Nephron (organoid): ENCODE data around the gene NCAPD2.

Source experiments
- H3K27ac Mint-ChIP-seq, 3 experiments: 2 replicates each; pipeline ENCODE4 v1.8.0; 2020; ENCODE audit warnings: mixed read lengths in 3 of 3, mild to moderate bottlenecking in 2 of 3, moderate library complexity in 1 of 3
- H3K27me3 Mint-ChIP-seq: 2 replicates; pipeline ENCODE4 v1.8.0; 2021; ENCODE audit warnings: low read depth, mild to moderate bottlenecking, moderate library complexity, mixed read lengths
- H3K36me3 Mint-ChIP-seq: 2 replicates; pipeline ENCODE4 v1.8.0; 2020; ENCODE audit warnings: low read depth, mixed read lengths
- H3K4me1 Mint-ChIP-seq: 2 replicates; pipeline ENCODE4 v1.8.0; 2020; ENCODE audit warnings: mixed read lengths
- H3K4me3 Mint-ChIP-seq, 3 experiments: 2 replicates each; pipeline ENCODE4 v1.8.0; 2020; ENCODE audit warnings: mild to moderate bottlenecking in 3 of 3, mixed read lengths in 3 of 3, moderate library complexity in 2 of 3
- H3K9me3 Mint-ChIP-seq: 2 replicates; pipeline ENCODE4 v1.8.0; 2020; ENCODE audit warnings: mixed read lengths
- TF ChIP-seq, protein P1 (sequence below), 3 experiments: fragments of 200-600 bp; sonication (generic); IDR thresholded peaks; one replicate each; pipeline ENCODE4 v1.5.0; 2021; ENCODE audit warnings: antibody characterized with exemption in 3 of 3; ENCODE audit not compliant: unreplicated experiment in 3 of 3

NCAPD2 gene

DNA sequence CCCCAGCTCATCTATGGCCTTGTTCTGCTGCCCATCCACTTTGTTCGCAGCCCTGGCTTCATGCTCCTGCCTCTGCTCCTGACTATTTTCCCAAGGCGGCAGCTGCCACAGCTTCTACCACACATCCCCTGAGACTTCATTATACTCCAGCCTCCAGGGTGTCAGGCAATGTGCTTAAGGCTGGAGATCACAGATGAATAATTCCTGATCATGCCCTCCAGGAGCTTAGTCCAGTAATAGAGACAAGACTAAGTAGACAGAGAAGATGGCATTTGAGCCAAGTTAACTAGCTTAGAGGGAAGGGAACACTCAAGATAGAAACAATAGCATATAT, 34.9 kb upstream of the NCAPD2 start:
- TF ChIP-seq, protein P1, sequence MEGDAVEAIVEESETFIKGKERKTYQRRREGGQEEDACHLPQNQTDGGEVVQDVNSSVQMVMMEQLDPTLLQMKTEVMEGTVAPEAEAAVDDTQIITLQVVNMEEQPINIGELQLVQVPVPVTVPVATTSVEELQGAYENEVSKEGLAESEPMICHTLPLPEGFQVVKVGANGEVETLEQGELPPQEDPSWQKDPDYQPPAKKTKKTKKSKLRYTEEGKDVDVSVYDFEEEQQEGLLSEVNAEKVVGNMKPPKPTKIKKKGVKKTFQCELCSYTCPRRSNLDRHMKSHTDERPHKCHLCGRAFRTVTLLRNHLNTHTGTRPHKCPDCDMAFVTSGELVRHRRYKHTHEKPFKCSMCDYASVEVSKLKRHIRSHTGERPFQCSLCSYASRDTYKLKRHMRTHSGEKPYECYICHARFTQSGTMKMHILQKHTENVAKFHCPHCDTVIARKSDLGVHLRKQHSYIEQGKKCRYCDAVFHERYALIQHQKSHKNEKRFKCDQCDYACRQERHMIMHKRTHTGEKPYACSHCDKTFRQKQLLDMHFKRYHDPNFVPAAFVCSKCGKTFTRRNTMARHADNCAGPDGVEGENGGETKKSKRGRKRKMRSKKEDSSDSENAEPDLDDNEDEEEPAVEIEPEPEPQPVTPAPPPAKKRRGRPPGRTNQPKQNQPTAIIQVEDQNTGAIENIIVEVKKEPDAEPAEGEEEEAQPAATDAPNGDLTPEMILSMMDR (IDR thresholded peaks at IDR 0.05; ENCODE audit: unreplicated experiment in 3 of 3): no peak
- Mint-ChIP-seq H3K27ac (no peak overlapping the region), H3K9me3 (no peaks in the 10 kb centered on the region), H3K4me3 (no peak overlapping the region), H3K4me1 (no peaks in the 10 kb centered on the region), H3K27me3 (no peaks in the 10 kb centered on the region), H3K36me3 (peaks cover 33% of the 10 kb centered on the region)

DNA sequence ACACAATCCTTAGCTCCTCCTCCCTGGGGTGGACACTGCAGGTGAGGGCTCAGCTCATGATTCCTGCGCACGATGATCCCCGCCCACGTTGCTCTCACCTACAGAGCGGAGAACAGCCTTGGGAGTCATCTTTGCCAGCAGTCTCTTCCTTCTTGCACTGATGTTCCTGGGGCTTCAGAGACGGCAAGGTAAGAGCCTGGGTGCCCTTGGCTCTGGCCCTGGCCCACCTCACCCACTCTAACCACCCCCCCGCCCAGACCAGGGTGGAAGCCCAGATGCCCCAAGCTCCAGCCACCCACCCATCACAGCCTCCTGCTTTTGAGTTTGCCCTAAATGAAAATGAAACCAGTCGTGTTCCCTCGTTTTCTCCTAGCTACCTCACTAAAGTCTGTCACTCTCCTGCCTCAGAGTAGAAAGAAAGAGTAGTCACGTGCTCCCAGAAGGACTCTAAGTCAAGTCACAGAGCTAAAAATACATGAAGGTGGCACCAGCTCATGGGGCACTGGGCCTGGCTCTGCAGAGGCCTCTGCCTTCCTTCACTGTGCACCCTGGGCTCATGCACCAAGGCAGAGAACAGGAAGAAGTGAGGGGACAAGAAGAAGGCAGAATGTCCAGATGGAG, 33.0 kb upstream of the NCAPD2 start:
- TF ChIP-seq, protein P1 (IDR thresholded peaks at IDR 0.05; ENCODE audit: unreplicated experiment in 3 of 3): no peak
- H3K4me1 Mint-ChIP-seq: peaks cover 5% of the 10 kb centered on the region

GRCh38 chr12:6461401-6462233, 32.3 kb upstream of the NCAPD2 start:
- TF ChIP-seq, protein P1 (IDR thresholded peaks at IDR 0.05; ENCODE audit: unreplicated experiment in 3 of 3): no peak
- Mint-ChIP-seq H3K9me3 (no peaks in the 10 kb centered on the region), H3K4me3 (no peak overlapping the region), H3K4me1 (peaks cover 5% of the 10 kb centered on the region), H3K27me3 (no peaks in the 10 kb centered on the region), H3K36me3 (peaks cover 48% of the 10 kb centered on the region), H3K27ac (no peak overlapping the region)

More for the DNA sequence above, 33.0 kb upstream of the NCAPD2 start:
- no peak overlapping the region for H3K4me3 Mint-ChIP-seq
- peaks cover 48% of the 10 kb centered on the region for H3K36me3 Mint-ChIP-seq
- no peaks in the 10 kb centered on the region for H3K27me3 Mint-ChIP-seq
- no peaks in the 10 kb centered on the region for H3K9me3 Mint-ChIP-seq
- no peak overlapping the region for H3K27ac Mint-ChIP-seq

DNA sequence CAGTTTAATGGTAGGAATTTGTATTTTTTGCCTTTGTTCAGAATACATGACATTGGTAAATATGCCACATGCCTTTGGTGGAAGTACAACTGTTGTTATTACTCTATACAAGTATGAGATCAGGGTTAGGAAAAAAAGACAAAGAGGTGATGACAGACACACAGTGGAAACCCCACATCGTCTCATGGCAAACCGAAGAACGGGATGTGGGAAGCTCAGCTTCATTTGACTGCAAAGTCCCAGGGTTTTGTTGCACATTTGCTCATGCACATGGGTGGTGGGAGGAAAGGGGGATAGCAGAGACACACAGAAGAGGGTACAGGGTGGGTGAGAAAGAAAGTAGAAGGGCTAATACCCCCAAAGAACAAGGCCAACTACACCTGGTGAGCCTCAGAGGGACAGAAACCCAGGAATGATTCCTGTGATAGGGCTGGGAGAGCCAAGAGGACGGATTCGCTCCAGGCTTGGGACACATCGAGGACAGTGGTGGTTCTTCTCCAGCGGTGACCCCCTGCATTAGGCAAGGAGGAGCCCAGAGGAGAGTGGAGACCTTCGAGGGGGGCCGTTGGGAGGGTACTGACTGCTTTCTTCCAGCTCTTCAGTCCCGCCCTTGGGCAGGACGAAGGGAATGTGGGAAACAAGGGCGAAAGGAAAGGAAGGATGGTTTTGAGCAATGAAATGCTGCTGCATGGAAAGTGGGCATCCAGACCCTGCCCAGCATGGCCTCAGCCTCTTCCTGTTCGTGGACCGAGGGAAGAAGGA, 31.5 kb upstream of the NCAPD2 start:
- H3K27ac Mint-ChIP-seq: no peak overlapping the region
- no peak overlapping the region for H3K4me3 Mint-ChIP-seq
- TF ChIP-seq, protein P1 (IDR thresholded peaks at IDR 0.05; ENCODE audit: unreplicated experiment in 3 of 3): no peak
- H3K27me3 Mint-ChIP-seq: no peaks in the 10 kb centered on the region
- peaks cover 5% of the 10 kb centered on the region for H3K4me1 Mint-ChIP-seq
- H3K9me3 Mint-ChIP-seq: no peaks in the 10 kb centered on the region
- peaks cover 42% of the 10 kb centered on the region for H3K36me3 Mint-ChIP-seq

DNA sequence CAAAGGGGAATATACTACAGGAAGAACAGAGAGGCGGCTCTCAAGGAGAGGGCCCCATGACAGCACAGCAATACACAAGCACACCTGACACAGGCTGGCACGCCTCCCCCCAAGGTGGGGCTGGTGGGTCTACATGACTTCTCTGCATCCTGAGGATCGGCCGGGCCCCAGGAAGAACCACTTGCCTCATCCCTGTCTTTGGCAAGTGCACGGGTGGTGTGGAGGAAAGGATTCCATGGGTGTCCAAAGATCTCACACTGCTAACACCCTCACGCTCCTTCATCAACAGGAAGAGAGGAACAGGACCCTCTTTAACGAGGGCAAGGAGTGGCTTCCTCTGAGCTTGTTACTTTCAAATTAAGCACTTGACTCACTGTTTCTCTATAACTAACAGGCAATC, 30.7 kb upstream of the NCAPD2 start:
- TF ChIP-seq, protein P1 (IDR thresholded peaks at IDR 0.05; ENCODE audit: unreplicated experiment in 3 of 3): no peak
- H3K27me3 Mint-ChIP-seq: peaks cover 3% of the 10 kb centered on the region
- H3K27ac Mint-ChIP-seq: no peak overlapping the region
- peaks cover 7% of the 10 kb centered on the region for H3K4me1 Mint-ChIP-seq
- H3K36me3 Mint-ChIP-seq: peaks cover 42% of the 10 kb centered on the region
- no peak overlapping the region for H3K4me3 Mint-ChIP-seq
- H3K9me3 Mint-ChIP-seq: no peaks in the 10 kb centered on the region
